HFFc6 (cell line): ENCODE measurements around the gene CACNB1. TPM values are rescaled to one million over a fixed set of nuclear protein-coding genes. Genes with fewer than 3 reads are reported as not detected.

Experiments used
- DNase-seq: peaks from one replicate; pipeline ENCODE4 v3.0.0-alpha.2; 2018
- H3K27ac Mint-ChIP-seq: 2 replicates; pipeline ENCODE4 v1.8.0; 2020; ENCODE audit warnings: mild to moderate bottlenecking, mixed read lengths
- H3K27me3 Mint-ChIP-seq: 2 replicates; pipeline ENCODE4 v1.8.0; 2021; ENCODE audit warnings: mild to moderate bottlenecking, moderate library complexity, mixed read lengths; ENCODE audit not compliant: insufficient read depth
- H3K36me3 Mint-ChIP-seq: 2 replicates; pipeline ENCODE4 v1.8.0; 2021; ENCODE audit warnings: low read depth, mixed read lengths
- H3K4me1 Mint-ChIP-seq: 2 replicates; pipeline ENCODE4 v1.8.0; 2020; ENCODE audit warnings: low read depth, mixed read lengths
- H3K4me3 Mint-ChIP-seq: 2 replicates; pipeline ENCODE4 v1.8.0; 2020; ENCODE audit warnings: mild to moderate bottlenecking, moderate library complexity, mixed read lengths
- H3K9me3 Mint-ChIP-seq: 2 replicates; pipeline ENCODE4 v1.8.0; 2020; ENCODE audit warnings: mild to moderate bottlenecking, mixed read lengths
- total RNA-seq, 6 experiments: library from RNA; stranded (reverse); fragmentation: NEBNext Ultra II Directional; extraction: Animal tissue kit (Norgen Biotek cat#: 25700); gene quantifications; 2 replicates in 1 of 6; 3 replicates in 5 of 6; pipeline ENCODE4 v1.2.3, GENCODE V29; 2021
- TF ChIP-seq, protein P1 (sequence below): fragments of 200-600 bp; sonication (generic); IDR thresholded peaks from 2 replicates; pipeline ENCODE4 v1.5.0; 2021; ENCODE audit warnings: antibody characterized with exemption, mild to moderate bottlenecking

CACNB1 gene
- total RNA-seq, 6 experiments from 2014 or later = 5.1 to 7.0 (median 6.1) TPM

DNA sequence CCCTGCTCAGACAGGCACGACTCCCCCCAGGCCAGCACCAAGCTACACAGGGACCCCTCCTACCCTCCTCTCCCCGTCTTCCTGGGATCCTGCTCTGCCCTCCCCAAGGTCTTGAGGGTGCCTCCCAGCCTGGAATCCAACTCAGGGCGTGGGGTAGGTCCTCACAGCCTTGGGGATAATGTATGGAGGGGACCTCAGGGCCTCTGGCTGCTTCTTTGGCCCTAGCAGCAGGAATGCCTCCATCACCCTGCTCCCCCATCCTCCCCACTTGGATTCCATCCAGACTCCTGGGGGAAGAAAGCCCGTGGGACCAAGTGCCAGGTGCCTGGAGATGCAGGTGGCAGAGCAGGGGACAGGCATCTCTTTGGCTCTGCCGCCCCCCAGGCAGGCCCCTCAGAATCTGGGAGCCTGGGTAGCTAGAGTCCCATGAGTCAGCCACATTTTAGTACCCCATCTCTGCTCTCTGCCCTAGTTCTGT, 39.0 kb upstream of the CACNB1 start:
- Mint-ChIP-seq H3K27ac (no peak overlapping the region), H3K9me3 (no peaks in the 10 kb centered on the region), H3K4me3 (no peak overlapping the region), H3K36me3 (no peaks in the 10 kb centered on the region), H3K4me1 (peaks cover 15% of the 10 kb centered on the region), H3K27me3 (peaks cover 3% of the 10 kb centered on the region; the same call in 1 of the 2 replicates)
- DNase-seq = no peak
- TF ChIP-seq, protein P1, sequence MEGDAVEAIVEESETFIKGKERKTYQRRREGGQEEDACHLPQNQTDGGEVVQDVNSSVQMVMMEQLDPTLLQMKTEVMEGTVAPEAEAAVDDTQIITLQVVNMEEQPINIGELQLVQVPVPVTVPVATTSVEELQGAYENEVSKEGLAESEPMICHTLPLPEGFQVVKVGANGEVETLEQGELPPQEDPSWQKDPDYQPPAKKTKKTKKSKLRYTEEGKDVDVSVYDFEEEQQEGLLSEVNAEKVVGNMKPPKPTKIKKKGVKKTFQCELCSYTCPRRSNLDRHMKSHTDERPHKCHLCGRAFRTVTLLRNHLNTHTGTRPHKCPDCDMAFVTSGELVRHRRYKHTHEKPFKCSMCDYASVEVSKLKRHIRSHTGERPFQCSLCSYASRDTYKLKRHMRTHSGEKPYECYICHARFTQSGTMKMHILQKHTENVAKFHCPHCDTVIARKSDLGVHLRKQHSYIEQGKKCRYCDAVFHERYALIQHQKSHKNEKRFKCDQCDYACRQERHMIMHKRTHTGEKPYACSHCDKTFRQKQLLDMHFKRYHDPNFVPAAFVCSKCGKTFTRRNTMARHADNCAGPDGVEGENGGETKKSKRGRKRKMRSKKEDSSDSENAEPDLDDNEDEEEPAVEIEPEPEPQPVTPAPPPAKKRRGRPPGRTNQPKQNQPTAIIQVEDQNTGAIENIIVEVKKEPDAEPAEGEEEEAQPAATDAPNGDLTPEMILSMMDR = no peak

DNA sequence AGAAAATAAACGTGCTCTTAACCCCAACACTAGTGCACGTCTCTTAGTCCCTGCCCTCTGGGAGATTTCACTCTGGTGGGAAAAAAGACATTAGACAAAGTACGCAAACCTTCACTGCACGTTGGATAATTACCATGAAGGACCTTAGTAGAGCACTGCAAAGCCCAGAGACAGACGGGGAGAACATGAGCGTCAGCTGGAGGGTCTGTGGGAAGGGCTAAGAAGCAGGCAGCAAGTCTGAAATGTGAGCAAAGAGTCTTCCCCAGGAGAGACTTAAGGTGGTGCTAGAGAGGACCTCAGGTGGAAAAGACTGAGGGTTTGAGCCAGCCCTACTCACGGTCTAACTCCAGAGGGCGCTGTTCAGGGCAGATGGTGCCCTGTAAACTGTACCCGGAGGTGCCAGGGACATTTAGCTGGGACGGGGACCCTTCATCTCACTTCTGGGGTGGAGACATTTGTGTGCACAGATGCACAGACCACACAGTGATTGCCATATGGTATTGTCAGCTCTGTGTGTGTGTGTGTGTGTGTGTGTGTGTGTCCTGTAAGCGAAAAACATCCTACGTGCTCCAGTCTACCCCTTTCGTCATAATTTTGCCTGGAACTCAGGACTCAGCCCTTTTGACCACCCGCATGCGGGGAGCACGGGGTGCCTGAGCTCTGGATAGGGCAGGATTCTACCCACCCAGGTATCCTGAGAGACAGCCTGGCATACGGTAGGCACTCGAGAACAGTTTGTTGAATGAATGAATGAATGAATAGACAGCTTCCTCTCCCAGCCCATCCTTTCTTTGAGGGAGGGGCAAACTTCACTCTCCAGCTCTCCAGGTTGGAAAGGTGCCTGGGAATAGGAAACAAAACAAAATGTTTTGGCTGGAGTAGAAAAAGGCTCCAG, 38.3 kb upstream of the CACNB1 start:
- no peaks in the 10 kb centered on the region for H3K36me3 Mint-ChIP-seq

DNA sequence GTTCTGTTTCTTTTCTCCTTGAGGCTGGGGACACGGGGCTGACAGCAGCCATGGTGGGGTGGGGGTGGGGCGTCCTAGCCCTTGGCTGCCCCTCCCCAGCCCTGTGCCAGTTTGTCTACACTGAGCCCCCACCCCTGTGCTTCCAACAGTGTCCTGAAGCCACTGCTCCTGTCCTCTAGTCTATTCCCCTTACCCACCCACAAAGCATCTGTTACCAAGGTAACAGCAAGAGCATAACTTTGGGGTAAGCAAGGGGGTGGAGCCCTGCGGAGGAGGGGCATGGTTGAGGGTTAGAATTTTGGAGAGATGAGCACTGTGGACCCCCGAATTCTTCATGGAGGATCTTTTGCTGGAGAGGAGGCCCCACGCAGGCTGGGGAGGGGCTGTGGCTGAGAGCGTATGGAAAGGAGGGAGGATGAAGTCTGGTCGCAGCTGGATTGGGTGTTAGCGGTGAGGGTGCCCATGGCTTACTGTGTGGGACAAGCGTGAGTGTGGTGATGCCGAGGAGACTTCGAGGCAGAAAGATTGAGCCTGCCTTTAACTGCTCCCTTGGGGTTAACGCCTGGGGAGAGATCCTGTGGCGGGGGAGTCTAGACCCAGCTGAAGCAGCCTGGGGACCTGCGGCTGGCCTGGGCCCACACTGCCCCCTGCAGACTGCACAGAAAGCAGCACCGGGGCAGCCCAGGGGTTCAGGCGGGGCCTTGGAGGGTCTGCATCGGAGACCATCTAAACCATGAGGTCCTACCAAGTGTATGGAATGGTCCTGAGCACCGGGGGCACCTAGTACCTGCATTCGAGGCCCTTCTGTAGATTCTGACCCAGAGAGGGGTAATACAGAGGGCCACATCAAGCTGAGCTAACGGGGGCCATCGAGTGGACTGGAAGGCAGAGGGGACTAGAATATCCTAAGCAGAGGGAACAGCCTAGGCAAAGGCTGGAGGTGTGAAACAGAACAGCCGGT, 34.4 kb upstream of the CACNB1 start:
- H3K27ac Mint-ChIP-seq = peak overlapping the region; percentile 61; the same call in 1 of the 2 replicates
- H3K27me3 Mint-ChIP-seq = peaks cover 3% of the 10 kb centered on the region
- H3K4me1 Mint-ChIP-seq = peaks cover 26% of the 10 kb centered on the region
- H3K9me3 Mint-ChIP-seq = no peaks in the 10 kb centered on the region
- H3K36me3 Mint-ChIP-seq = no peaks in the 10 kb centered on the region
- H3K4me3 Mint-ChIP-seq = peak overlapping the region; percentile 68
- TF ChIP-seq, protein P1 = peak; percentile 84
- peak; percentile 21 for DNase-seq

More for the DNA sequence above, 38.3 kb upstream of the CACNB1 start:
- no peak overlapping the region for H3K27ac Mint-ChIP-seq
- H3K4me1 Mint-ChIP-seq = peaks cover 21% of the 10 kb centered on the region
- H3K9me3 Mint-ChIP-seq = no peaks in the 10 kb centered on the region
- H3K27me3 Mint-ChIP-seq = peaks cover 3% of the 10 kb centered on the region; the same call in 1 of the 2 replicates
- peak; percentile 51 for DNase-seq
- H3K4me3 Mint-ChIP-seq = no peak overlapping the region
- TF ChIP-seq, protein P1 = peak; percentile 81

DNA sequence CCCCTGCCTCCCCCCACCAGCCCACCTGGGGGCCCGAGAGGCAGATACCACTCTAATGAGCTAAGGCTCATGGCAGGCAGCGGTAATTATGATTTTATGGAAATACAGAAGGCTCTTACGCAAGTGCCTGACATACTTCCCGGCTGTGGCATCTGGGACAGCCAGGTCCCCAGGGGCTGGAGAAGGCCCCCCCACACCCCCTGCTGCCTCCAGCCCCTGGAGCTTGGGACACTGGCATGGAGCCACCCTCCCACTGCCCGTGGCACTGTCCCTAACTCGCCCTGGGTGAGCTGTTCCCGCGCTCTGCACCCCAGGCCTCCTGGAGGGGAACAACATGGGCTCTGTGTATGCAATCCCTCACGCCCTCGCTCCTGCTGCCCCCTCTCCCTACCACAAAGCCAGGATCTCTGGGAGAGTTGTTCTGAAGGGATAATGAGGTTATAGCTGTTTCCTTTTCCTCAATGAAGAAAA, 33.7 kb upstream of the CACNB1 start:
- H3K27me3 Mint-ChIP-seq = peaks cover 5% of the 10 kb centered on the region
- H3K4me1 Mint-ChIP-seq = peaks cover 27% of the 10 kb centered on the region
- TF ChIP-seq, protein P1 = no peak
- no peak overlapping the region for H3K4me3 Mint-ChIP-seq
- DNase-seq = no peak
- 0 out of 2 replicates have a peak overlapping the region, but pooled peaks have one; percentile 61 for H3K27ac Mint-ChIP-seq
- no peaks in the 10 kb centered on the region; the same call in 1 of the 2 replicates for H3K9me3 Mint-ChIP-seq
- no peaks in the 10 kb centered on the region for H3K36me3 Mint-ChIP-seq

DNA sequence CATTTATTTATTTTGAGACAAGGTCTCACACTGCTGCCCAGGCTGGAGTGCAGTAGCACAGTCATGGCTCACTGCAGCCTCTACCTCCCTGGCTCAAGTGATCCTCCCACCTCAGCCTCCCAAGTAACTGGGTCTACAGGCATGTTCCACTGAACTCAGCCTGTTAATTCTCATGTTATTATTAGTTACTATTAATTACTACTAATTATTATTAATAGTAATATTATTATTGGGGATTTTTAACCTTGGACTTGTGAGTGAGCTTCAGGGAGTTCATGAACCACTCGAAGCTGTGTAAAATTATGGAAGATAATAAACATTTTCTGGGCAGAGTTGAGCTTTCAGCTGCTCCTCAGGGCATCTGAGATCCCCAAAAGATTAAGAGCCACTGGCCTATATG, 32.9 kb upstream of the CACNB1 start:
- no peak for DNase-seq
- no peak overlapping the region for H3K27ac Mint-ChIP-seq
- no peak overlapping the region for H3K4me3 Mint-ChIP-seq
- no peaks in the 10 kb centered on the region for H3K36me3 Mint-ChIP-seq
- H3K4me1 Mint-ChIP-seq = peaks cover 30% of the 10 kb centered on the region
- peaks cover 5% of the 10 kb centered on the region for H3K27me3 Mint-ChIP-seq
- TF ChIP-seq, protein P1 = no peak
- H3K9me3 Mint-ChIP-seq = no peaks in the 10 kb centered on the region; the same call in 1 of the 2 replicates
